Measurements from ENCODE around the gene HDAC4.

HDAC4 gene

GRCh38 chr2:239269173-239269885 is 131.5 kb downstream of the HDAC4 start:
- peak; percentile 49; the same call in 1 of the 2 replicates for TF ChIP-seq RAD21 (IDR thresholded peaks at IDR 0.05; ENCODE audit: low read depth)
- no peak for TF ChIP-seq MAX (IDR thresholded peaks at IDR 0.05)
- peak; percentile 81 for TF ChIP-seq EGR1 (IDR thresholded peaks at IDR 0.05)
- TF ChIP-seq YY1 (IDR thresholded peaks at IDR 0.05; ENCODE audit: low read depth), result no peak

GRCh38 chr2:239268549-239268948 is 132.3 kb downstream of the HDAC4 start:
- no peak for TF ChIP-seq TEAD4 (IDR thresholded peaks at IDR 0.05)
- no peak for TF ChIP-seq ZBTB7A (IDR thresholded peaks at IDR 0.05; ENCODE audit: low read depth)
- no peak for TF ChIP-seq RAD21 (IDR thresholded peaks at IDR 0.05; ENCODE audit: low read depth)
- no peak for TF ChIP-seq NFIC (IDR thresholded peaks at IDR 0.05)
- no peak for TF ChIP-seq TAF1 (IDR thresholded peaks at IDR 0.05; ENCODE audit: low read depth)
- no peak for TF ChIP-seq YY1 (IDR thresholded peaks at IDR 0.05; ENCODE audit: low read depth)
- TF ChIP-seq MAX (IDR thresholded peaks at IDR 0.05), result no peak
- TF ChIP-seq REST (IDR thresholded peaks at IDR 0.05; ENCODE audit: low read depth), result no peak
- TF ChIP-seq CEBPB (IDR thresholded peaks at IDR 0.05), result no peak
- TF ChIP-seq TCF12 (IDR thresholded peaks at IDR 0.05; ENCODE audit: low read depth), result no peak
- TF ChIP-seq USF1 (IDR thresholded peaks at IDR 0.05), result no peak
- no peak for TF ChIP-seq FOXM1 (IDR thresholded peaks at IDR 0.05; ENCODE audit: borderline replicate concordance, low read depth)
- no peak for TF ChIP-seq EP300 (IDR thresholded peaks at IDR 0.05; ENCODE audit: borderline replicate concordance)
- no peak for TF ChIP-seq EGR1 (IDR thresholded peaks at IDR 0.05)
- no peak for TF ChIP-seq CREB1 (IDR thresholded peaks at IDR 0.05; ENCODE audit: low read depth)

GRCh38 chr2:239268082-239268481 is 132.7 kb downstream of the HDAC4 start:
- TF ChIP-seq NFIC (IDR thresholded peaks at IDR 0.05) (no peak), USF1 (IDR thresholded peaks at IDR 0.05) (no peak), TEAD4 (IDR thresholded peaks at IDR 0.05) (no peak), CREB1 (IDR thresholded peaks at IDR 0.05; ENCODE audit: low read depth) (no peak), TAF1 (IDR thresholded peaks at IDR 0.05; ENCODE audit: low read depth) (no peak)

- TF ChIP-seq FOXM1 (IDR thresholded peaks at IDR 0.05; ENCODE audit: borderline replicate concordance, low read depth) (no peak), TCF12 (IDR thresholded peaks at IDR 0.05; ENCODE audit: low read depth) (no peak), TAF1 (IDR thresholded peaks at IDR 0.05; ENCODE audit: low read depth) (no peak), EP300 (IDR thresholded peaks at IDR 0.05; ENCODE audit: borderline replicate concordance) (no peak), RAD21 (IDR thresholded peaks at IDR 0.05; ENCODE audit: low read depth) (no peak), MAX (IDR thresholded peaks at IDR 0.05) (no peak), EGR1 (IDR thresholded peaks at IDR 0.05) (no peak), CREB1 (IDR thresholded peaks at IDR 0.05; ENCODE audit: low read depth) (no peak), REST (IDR thresholded peaks at IDR 0.05; ENCODE audit: low read depth) (no peak)
These were observed 133.4 kb downstream of the HDAC4 start for GRCh38 chr2:239267288-239267951.

GRCh38 chr2:239266779-239267287 is 134.0 kb downstream of the HDAC4 start:
- TF ChIP-seq USF1 (IDR thresholded peaks at IDR 0.05), result no peak
- TF ChIP-seq NFIC (IDR thresholded peaks at IDR 0.05), result no peak
- TF ChIP-seq TCF12 (IDR thresholded peaks at IDR 0.05; ENCODE audit: low read depth), result no peak
- no peak for TF ChIP-seq CREB1 (IDR thresholded peaks at IDR 0.05; ENCODE audit: low read depth)
- no peak for TF ChIP-seq CEBPB (IDR thresholded peaks at IDR 0.05)
- TF ChIP-seq REST (IDR thresholded peaks at IDR 0.05; ENCODE audit: low read depth), result no peak

All from Ishikawa (cell line).